ENCODE results near the gene MYO18B. TPM values are rescaled to one million over a fixed set of nuclear protein-coding genes. Genes with fewer than 3 reads are reported as not detected.

MYO18B gene
- total and polyA plus RNA-seq, 2 of the 8 experiments (the other 6 are each of a cell fraction or from before 2014, with no cell fraction given), result 0.62 to 0.78 TPM

DNA sequence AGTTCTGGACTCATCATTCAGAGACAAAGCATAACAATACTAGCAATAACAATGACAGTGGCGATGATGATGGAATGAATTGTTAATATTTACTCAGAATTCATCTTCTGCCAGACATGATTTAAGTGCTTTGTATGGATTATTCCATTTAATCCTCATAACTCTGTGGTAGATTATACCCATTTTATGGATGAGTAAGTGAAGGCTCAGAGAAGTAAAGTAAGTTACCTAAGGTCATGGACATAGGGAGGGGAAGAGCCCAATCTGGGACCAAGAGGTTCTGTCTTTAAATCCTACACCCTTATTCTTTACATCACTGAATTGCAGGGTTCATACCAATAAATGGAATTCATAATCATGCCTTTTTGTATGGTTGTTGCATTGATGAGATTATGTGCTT lies 72.7 kb downstream of the MYO18B start:
- no peaks in the 10 kb centered on the region for H3K23me2 ChIP-seq (ENCODE audit: low read depth, low read length)
- H3K56ac ChIP-seq (replicated peaks; ENCODE audit: insufficient read length, low read depth, low read length), result no peak overlapping the region
- H3K4me1 ChIP-seq (replicated peaks in 1 of 4; ENCODE audit: control insufficient read depth in 3 of 4, insufficient read depth in 4 of 4, low read length in 3 of 4), result no peaks in the 10 kb centered on the region
- H3K23ac ChIP-seq (ENCODE audit: insufficient read length), result no peak overlapping the region
- H4K91ac ChIP-seq (replicated peaks; ENCODE audit: insufficient read length, low read length), result no peak overlapping the region
- no peak overlapping the region for H3K14ac ChIP-seq (ENCODE audit: insufficient read length)
- no peaks in the 10 kb centered on the region for H4K20me1 ChIP-seq (replicated peaks in 1 of 2; ENCODE audit: control insufficient read depth in 1 of 2, insufficient read depth in 2 of 2, low read length in 2 of 2)
- H2BK120ac ChIP-seq (replicated peaks; ENCODE audit: low read depth, low read length), result no peak overlapping the region
- H2BK20ac ChIP-seq (ENCODE audit: low read length), result no peak overlapping the region
- no peak overlapping the region for H2AFZ ChIP-seq (ENCODE audit: low read length)
- no peaks in the 10 kb centered on the region for H3K79me2 ChIP-seq (ENCODE audit: control insufficient read depth in 1 of 2, insufficient read depth in 2 of 2, low read length in 2 of 2)
- FAIRE-seq (no peak), DNase-seq (ENCODE audit: low read depth in 1 of 2, low spot score in 2 of 2) (no peak)
- H3K27me3 ChIP-seq (replicated peaks in 1 of 4; ENCODE audit: control insufficient read depth in 3 of 4, extremely low read depth in 1 of 4, insufficient read depth in 3 of 4, low read length in 3 of 4), result no peaks in the 10 kb centered on the region; a peak in 1 of 7 replicates
- H3K4me2 ChIP-seq (ENCODE audit: insufficient read depth in 1 of 2, low read depth in 2 of 2, low read length in 2 of 2), result no peak overlapping the region
- no peak overlapping the region for H3K18ac ChIP-seq (ENCODE audit: extremely low read depth, low read length)
- H2BK15ac ChIP-seq (ENCODE audit: low read length), result no peak overlapping the region
- no peak overlapping the region for H3K4ac ChIP-seq (replicated peaks; ENCODE audit: insufficient read length, low read depth, low read length)
- H2BK5ac ChIP-seq (ENCODE audit: low read depth, low read length), result no peak overlapping the region
- no peak for TF ChIP-seq ATF3 (IDR thresholded peaks at IDR 0.05; ENCODE audit: insufficient read depth, low read depth, low read length)
- TF ChIP-seq EZH2 (IDR thresholded peaks at IDR 0.05; ENCODE audit: low read depth, low read length, severe bottlenecking), result no peak
- TF ChIP-seq, protein P1, sequence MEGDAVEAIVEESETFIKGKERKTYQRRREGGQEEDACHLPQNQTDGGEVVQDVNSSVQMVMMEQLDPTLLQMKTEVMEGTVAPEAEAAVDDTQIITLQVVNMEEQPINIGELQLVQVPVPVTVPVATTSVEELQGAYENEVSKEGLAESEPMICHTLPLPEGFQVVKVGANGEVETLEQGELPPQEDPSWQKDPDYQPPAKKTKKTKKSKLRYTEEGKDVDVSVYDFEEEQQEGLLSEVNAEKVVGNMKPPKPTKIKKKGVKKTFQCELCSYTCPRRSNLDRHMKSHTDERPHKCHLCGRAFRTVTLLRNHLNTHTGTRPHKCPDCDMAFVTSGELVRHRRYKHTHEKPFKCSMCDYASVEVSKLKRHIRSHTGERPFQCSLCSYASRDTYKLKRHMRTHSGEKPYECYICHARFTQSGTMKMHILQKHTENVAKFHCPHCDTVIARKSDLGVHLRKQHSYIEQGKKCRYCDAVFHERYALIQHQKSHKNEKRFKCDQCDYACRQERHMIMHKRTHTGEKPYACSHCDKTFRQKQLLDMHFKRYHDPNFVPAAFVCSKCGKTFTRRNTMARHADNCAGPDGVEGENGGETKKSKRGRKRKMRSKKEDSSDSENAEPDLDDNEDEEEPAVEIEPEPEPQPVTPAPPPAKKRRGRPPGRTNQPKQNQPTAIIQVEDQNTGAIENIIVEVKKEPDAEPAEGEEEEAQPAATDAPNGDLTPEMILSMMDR (IDR thresholded peaks at IDR 0.05; ENCODE audit: control extremely low read depth in 1 of 3, insufficient read depth in 1 of 3, low read depth in 1 of 3, low read length in 3 of 3), result no peak
- no peak for TF ChIP-seq CHD2 (IDR thresholded peaks at IDR 0.05; ENCODE audit: low read length)
- TF ChIP-seq JUND (IDR thresholded peaks at IDR 0.05; ENCODE audit: low read length), result no peak
- no peak for TF ChIP-seq SUZ12 (IDR thresholded peaks at IDR 0.05; ENCODE audit: low read length)
- no peak for TF ChIP-seq RFX5 (IDR thresholded peaks at IDR 0.05; ENCODE audit: borderline replicate concordance, low read depth, low read length)
- no peak for TF ChIP-seq KDM4A (IDR thresholded peaks at IDR 0.05; ENCODE audit: low read depth, low read length, severe bottlenecking)
- no peak for TF ChIP-seq SP4 (IDR thresholded peaks at IDR 0.05; ENCODE audit: low read length)
- TF ChIP-seq RBBP5 (IDR thresholded peaks at IDR 0.05; ENCODE audit: borderline replicate concordance, low read depth, low read length), result no peak
- H2BK12ac ChIP-seq (ENCODE audit: low read depth, low read length), result no peak overlapping the region
- H3K79me1 ChIP-seq (ENCODE audit: low read depth, low read length), result no peaks in the 10 kb centered on the region
- no peak overlapping the region for H4K5ac ChIP-seq (ENCODE audit: insufficient read length, low read depth, low read length)
- CTCF ChIA-PET (ENCODE audit: partially characterized antibody), result interaction anchor here (1.6 kb wide), 1 partner anchor 11 kb away, joined by 3 read pairs; no protein-coding TSS in a partner anchor
- H3K9ac ChIP-seq (replicated peaks in 1 of 4; ENCODE audit: extremely low read depth in 1 of 4, low read depth in 3 of 4, low read length in 3 of 4), result no peak overlapping the region
- H3K9me3 ChIP-seq (ENCODE audit: insufficient read depth in 2 of 2, low read depth in 1 of 2, low read length in 1 of 2), result no peaks in the 10 kb centered on the region
- H3K27ac ChIP-seq (ENCODE audit: low read depth, low read length), result no peak overlapping the region
- no peaks in the 10 kb centered on the region for H3K36me3 ChIP-seq (ENCODE audit: control insufficient read depth in 2 of 4, insufficient read depth in 4 of 4, low read length in 3 of 4)
- POLR2A ChIA-PET (ENCODE audit: partially characterized antibody), result no interaction called here
- no peak overlapping the region for H3K4me3 ChIP-seq (ENCODE audit: extremely low read depth in 1 of 4, insufficient read depth in 2 of 4, low read depth in 3 of 4, low read length in 4 of 4)
- WGBS, 2 experiments (ENCODE audit: extremely low coverage in 1 of 2, insufficient coverage in 1 of 2, insufficient read length in 1 of 2, insufficient replicate concordance in 2 of 2, low coverage in 1 of 2, low lambda C conversion rate in 2 of 2, missing lambda C conversion rate in 1 of 2), result 100% methylated on average over 1 of the region's 1 CpG; no CpG with 5 or more reads in 1 of the 2 experiments
- no peak overlapping the region for H2AK5ac ChIP-seq (ENCODE audit: low read depth, low read length)
- H4K8ac ChIP-seq (ENCODE audit: extremely low read depth, insufficient read depth, low read length), result no peak overlapping the region
